Fibroblast of lung (primary cell): ENCODE results near the gene TIMM29. TPM values are rescaled to one million over a fixed set of nuclear protein-coding genes. Genes with fewer than 3 reads are reported as not detected.

Source experiments
- DNase-seq, 2 donors: peaks; one replicate each; pipeline versions ENCODE4 v3.0.0 to v3.0.0-alpha.2; 2010; ENCODE audit warnings: low read depth in 2 of 2
- H2AFZ ChIP-seq: 2 replicates; pipeline ENCODE4 v1.5.1; 2012; ENCODE audit warnings: low read length, control low read depth, inconsistent platforms
- H3K27ac ChIP-seq: 2 replicates; pipeline ENCODE4 v1.5.1; 2011; ENCODE audit warnings: low read length, control low read depth; ENCODE audit not compliant: insufficient read depth
- H3K27me3 ChIP-seq: 2 replicates; pipeline ENCODE4 v1.5.1; 2011; ENCODE audit warnings: mild to moderate bottlenecking, low read length; ENCODE audit not compliant: control insufficient read depth, insufficient read depth
- H3K36me3 ChIP-seq: 2 replicates; pipeline ENCODE4 v1.5.1; 2011; ENCODE audit warnings: low read length; ENCODE audit not compliant: control insufficient read depth, insufficient read depth
- H3K4me1 ChIP-seq: 2 replicates; pipeline ENCODE4 v1.5.1; 2011; ENCODE audit warnings: low read length; ENCODE audit not compliant: control insufficient read depth, insufficient read depth; ENCODE audit errors: extremely low read depth
- H3K4me2 ChIP-seq: 2 replicates; pipeline ENCODE4 v1.5.1; 2011; ENCODE audit warnings: low read length, control low read depth; ENCODE audit not compliant: insufficient read depth; ENCODE audit errors: extremely low read depth
- H3K4me3 ChIP-seq, 4 experiments: fragments of 200-600 bp in 1 of 4; sonication (generic) in 1 of 4; replicated peaks in 1 of 4; 2 replicates each; pipeline ENCODE4 v1.5.1; 2011 to 2016; ENCODE audit warnings: low read length in 4 of 4, low read depth in 3 of 4, mild to moderate bottlenecking in 3 of 4, control low read depth in 2 of 4, inconsistent platforms in 1 of 4, mixed read lengths in 1 of 4; ENCODE audit not compliant: insufficient read depth in 1 of 4; ENCODE audit errors: control extremely low read depth in 1 of 4
- H3K79me2 ChIP-seq: 2 replicates; pipeline ENCODE4 v1.5.1; 2012; ENCODE audit warnings: mild to moderate bottlenecking, low read length, inconsistent platforms; ENCODE audit not compliant: control insufficient read depth, insufficient read depth
- H3K9ac ChIP-seq: 2 replicates; pipeline ENCODE4 v1.5.1; 2011; ENCODE audit warnings: mild to moderate bottlenecking, low read length, control low read depth; ENCODE audit not compliant: insufficient read depth
- H3K9me3 ChIP-seq: 2 replicates; pipeline ENCODE4 v1.5.1; 2012; ENCODE audit warnings: low read depth, low read length; ENCODE audit not compliant: control insufficient read depth, insufficient read depth
- H4K20me1 ChIP-seq: 2 replicates; pipeline ENCODE4 v1.5.1; 2011; ENCODE audit warnings: low read length; ENCODE audit not compliant: control insufficient read depth, insufficient read depth; ENCODE audit errors: extremely low read depth
- EZH2 ChIP-seq: IDR thresholded peaks from 2 replicates; pipeline ENCODE4 v1.5.1; 2012; ENCODE audit warnings: low read length, control low read depth, mild to moderate bottlenecking; ENCODE audit errors: missing control alignments
- polyA plus RNA-seq, 2 donors: library from polyadenylated mRNA; depleted of rRNA in 1 of 2; stranded (reverse) in 1 of 2; unstranded in 1 of 2; fragments of >200 nt; gene quantifications; 2 replicates each; pipeline ENCODE4 v1.2.1, GENCODE V29; 2011 to 2012; ENCODE audit warnings: missing spikeins in 1 of 2
- total RNA-seq: library from RNA; depleted of rRNA; stranded (reverse); fragments of >200 nt; gene quantifications from 2 replicates; pipeline ENCODE4 v1.2.1, GENCODE V29; 2014
- TF ChIP-seq, protein P1 (sequence below), 2 donors: IDR thresholded peaks in 1 of 2; conservative IDR thresholded peaks in 1 of 2; 1 replicate in 1 of 2; 2 replicates in 1 of 2; pipeline ENCODE4 v1.5.1; 2011 to 2012; ENCODE audit warnings: low read length in 2 of 2, control low read depth in 1 of 2, inconsistent platforms in 1 of 2, low read depth in 1 of 2, mild to moderate bottlenecking in 1 of 2

The TIMM29 gene
- total and polyA plus RNA-seq, 2 donors (not counting 1 experiment from before 2014, with no cell fraction given) = 7.0 to 29.2 TPM

DNA sequence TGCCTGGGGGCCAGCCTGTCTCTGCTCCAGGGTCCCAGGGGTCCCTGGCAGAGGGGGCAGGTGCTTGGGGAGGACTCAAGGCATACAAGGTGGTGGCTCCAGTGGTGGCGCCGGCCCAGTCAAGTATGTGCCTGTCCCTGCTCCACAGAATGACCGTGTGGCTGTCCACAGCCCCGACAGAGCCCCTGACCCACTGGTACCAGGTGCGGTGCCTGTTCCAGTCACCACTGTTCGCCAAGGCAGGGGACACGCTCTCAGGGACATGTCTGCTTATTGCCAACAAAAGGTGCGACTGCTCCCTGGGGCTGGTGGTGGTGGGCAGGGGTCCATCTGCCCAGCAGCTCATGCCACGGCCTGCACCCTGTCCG lies 8.3 kb upstream of the TIMM29 start:
- H3K79me2 ChIP-seq = no peaks in the 10 kb centered on the region
- H3K4me1 ChIP-seq = peaks cover 6% of the 10 kb centered on the region
- no peak for DNase-seq
- no peak overlapping the region for H3K9ac ChIP-seq
- H3K27me3 ChIP-seq = no peaks in the 10 kb centered on the region
- no peaks in the 10 kb centered on the region for H3K9me3 ChIP-seq
- no peak overlapping the region for H3K27ac ChIP-seq
- H3K36me3 ChIP-seq = peaks cover 26% of the 10 kb centered on the region
- no peak overlapping the region for H2AFZ ChIP-seq
- no peak overlapping the region for H3K4me2 ChIP-seq
- H4K20me1 ChIP-seq = no peaks in the 10 kb centered on the region
- TF ChIP-seq, protein P1, sequence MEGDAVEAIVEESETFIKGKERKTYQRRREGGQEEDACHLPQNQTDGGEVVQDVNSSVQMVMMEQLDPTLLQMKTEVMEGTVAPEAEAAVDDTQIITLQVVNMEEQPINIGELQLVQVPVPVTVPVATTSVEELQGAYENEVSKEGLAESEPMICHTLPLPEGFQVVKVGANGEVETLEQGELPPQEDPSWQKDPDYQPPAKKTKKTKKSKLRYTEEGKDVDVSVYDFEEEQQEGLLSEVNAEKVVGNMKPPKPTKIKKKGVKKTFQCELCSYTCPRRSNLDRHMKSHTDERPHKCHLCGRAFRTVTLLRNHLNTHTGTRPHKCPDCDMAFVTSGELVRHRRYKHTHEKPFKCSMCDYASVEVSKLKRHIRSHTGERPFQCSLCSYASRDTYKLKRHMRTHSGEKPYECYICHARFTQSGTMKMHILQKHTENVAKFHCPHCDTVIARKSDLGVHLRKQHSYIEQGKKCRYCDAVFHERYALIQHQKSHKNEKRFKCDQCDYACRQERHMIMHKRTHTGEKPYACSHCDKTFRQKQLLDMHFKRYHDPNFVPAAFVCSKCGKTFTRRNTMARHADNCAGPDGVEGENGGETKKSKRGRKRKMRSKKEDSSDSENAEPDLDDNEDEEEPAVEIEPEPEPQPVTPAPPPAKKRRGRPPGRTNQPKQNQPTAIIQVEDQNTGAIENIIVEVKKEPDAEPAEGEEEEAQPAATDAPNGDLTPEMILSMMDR (conservative IDR thresholded peaks at IDR 0.05 in 1 of 2, IDR thresholded peaks at IDR 0.05 in 1 of 2; ENCODE audit: low read depth in 1 of 2, low read length in 2 of 2) = no peak
- no peak for TF ChIP-seq EZH2
- no peak overlapping the region for H3K4me3 ChIP-seq

- TF ChIP-seq, protein P1 (conservative IDR thresholded peaks at IDR 0.05 in 1 of 2, IDR thresholded peaks at IDR 0.05 in 1 of 2; ENCODE audit: low read depth in 1 of 2, low read length in 2 of 2) = no peak
- TF ChIP-seq EZH2 = no peak
- Histone ChIP-seq H3K9ac (no peak overlapping the region), H3K79me2 (no peaks in the 10 kb centered on the region), H3K4me2 (no peak overlapping the region), H2AFZ (no peak overlapping the region), H3K36me3 (peaks cover 26% of the 10 kb centered on the region), H4K20me1 (no peaks in the 10 kb centered on the region), H3K4me3 (no peak overlapping the region), H3K4me1 (peaks cover 2% of the 10 kb centered on the region), H3K27me3 (no peaks in the 10 kb centered on the region), H3K9me3 (no peaks in the 10 kb centered on the region), H3K27ac (no peak overlapping the region)
- DNase-seq = no peak
These were observed 7.8 kb upstream of the TIMM29 start for GRCh38 chr19:10920781-10921180.

DNA sequence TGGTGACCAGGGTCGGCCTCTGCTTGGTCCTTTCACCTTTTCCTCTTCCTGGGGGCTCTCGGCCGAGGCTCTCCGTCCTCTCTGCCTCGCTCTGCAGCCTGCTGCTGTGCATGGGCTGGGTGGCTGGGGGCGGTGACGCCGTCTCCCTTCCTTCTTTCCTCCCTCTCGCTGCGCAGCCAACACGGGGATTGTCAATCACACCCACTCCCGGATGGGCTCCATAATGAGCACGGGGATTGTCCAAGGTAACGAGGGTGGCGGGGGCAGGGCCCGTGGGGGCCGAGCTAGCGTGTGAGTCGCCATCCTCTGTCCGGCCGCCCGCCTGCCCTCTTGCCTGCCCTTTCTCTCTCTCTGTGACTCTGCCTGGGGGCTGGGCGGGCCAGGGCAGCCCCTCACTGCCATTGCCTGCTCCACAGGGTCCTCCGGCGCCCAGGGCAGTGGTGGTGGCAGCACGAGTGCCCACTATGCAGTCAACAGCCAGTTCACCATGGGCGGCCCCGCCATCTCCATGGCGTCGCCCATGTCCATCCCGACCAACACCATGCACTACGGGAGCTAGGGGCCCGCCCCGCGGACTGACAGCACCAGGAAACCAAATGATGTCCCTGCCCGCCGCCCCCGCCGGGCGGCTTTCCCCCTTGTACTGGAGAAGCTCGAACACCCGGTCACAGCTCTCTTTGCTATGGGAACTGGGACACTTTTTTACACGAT lies 7.3 kb upstream of the TIMM29 start:
- Histone ChIP-seq H3K4me1 (no peaks in the 10 kb centered on the region), H3K27me3 (no peaks in the 10 kb centered on the region), H3K36me3 (peaks cover 24% of the 10 kb centered on the region), H3K9ac (no peak overlapping the region), H3K9me3 (no peaks in the 10 kb centered on the region), H3K27ac (no peak overlapping the region), H3K4me3 (no peak overlapping the region), H2AFZ (no peak overlapping the region), H3K4me2 (no peak overlapping the region), H3K79me2 (no peaks in the 10 kb centered on the region), H4K20me1 (no peaks in the 10 kb centered on the region)
- TF ChIP-seq, protein P1 (conservative IDR thresholded peaks at IDR 0.05 in 1 of 2, IDR thresholded peaks at IDR 0.05 in 1 of 2; ENCODE audit: low read depth in 1 of 2, low read length in 2 of 2) = no peak
- TF ChIP-seq EZH2 = no peak
- DNase-seq = no peak
